ENCODE data around the gene TNFAIP2.

Gene TNFAIP2

DNA sequence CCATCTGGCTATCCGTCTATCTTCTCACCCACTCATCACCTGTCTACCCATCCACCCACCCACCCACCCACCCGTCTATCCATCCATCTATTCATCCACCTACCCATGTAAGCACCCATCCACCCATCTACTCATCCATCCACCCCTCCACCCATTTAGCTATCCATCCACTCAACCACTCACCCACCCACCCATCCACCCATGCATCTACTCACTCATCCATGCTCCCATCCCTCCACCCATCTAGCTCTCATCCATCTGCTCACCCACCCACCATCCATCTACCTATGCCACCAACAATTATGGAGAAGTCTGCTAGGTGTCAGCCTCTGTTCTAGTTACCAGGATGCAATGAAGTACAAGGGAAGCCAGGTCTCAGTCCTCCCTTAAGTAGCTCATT, 11.1 kb downstream of the TNFAIP2 start:
- no peak for DNase-seq (ENCODE audit: low read depth)

DNA sequence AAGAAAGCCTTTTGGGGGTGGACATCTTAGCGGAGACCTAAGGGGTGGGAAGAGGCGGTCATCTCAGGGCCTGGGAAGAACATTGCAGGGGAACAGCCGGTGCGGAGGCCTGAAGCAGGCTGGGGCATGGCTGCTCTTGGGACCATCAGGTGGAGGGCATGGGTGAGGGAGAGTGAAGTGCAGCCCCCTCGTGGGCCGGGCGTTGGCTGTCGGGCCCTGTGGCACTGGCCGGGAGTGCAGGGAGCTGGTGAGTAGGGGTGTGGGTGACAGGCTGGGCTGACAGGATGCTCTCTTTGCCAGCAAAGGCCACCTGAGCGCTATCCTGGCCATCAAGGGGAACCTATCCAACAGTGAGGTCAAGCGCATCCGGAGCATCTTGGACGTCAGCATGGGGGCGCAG, 11.7 kb downstream of the TNFAIP2 start:
- DNase-seq (ENCODE audit: low read depth): no peak

DNA sequence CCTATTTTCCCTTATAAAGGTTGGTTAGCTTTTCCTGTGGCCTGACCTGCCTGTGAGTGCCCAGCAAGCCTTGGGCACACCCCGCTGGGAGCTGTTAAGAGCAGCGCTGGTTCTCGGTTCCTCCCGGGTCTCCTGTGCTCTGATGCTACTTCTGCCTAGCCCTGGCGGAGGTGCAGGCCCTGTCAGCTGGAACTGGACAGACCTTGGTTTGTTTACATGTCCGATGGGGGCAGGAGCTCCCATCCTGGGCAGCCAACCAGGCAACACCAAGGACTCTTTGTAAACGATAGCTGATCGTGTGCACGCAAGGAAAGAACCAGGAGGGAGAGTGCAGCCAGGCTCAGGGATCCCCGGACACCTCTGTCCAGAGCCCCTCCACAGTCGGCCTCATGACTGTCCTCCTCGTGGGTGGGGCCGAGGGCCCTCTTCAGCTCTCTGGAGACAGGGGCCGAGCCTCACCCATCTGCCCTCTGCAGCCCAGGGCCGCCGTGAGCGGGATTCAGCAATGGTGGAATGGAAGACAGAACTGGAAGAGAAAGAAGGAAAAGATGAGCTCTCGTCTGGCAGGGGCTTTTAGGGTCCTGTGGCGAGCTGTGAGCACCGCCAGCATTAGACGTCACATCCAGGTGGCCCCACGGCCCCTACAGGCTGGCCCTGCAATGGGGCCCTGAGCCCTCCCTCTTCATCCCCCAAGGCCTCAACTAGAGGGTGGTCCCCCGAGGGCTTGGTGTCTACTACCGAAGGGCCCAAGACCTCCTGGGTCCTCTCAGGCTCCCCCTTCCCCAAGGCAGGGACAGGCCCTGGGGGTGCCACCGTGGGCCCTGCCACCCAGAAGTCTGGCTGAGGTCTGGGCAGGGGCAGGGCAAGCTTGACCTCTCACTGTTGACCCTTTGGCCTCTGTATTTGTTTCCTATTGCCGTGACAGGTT, 12.3 kb downstream of the TNFAIP2 start:
- DNase-seq (ENCODE audit: low read depth): no peak

DNA sequence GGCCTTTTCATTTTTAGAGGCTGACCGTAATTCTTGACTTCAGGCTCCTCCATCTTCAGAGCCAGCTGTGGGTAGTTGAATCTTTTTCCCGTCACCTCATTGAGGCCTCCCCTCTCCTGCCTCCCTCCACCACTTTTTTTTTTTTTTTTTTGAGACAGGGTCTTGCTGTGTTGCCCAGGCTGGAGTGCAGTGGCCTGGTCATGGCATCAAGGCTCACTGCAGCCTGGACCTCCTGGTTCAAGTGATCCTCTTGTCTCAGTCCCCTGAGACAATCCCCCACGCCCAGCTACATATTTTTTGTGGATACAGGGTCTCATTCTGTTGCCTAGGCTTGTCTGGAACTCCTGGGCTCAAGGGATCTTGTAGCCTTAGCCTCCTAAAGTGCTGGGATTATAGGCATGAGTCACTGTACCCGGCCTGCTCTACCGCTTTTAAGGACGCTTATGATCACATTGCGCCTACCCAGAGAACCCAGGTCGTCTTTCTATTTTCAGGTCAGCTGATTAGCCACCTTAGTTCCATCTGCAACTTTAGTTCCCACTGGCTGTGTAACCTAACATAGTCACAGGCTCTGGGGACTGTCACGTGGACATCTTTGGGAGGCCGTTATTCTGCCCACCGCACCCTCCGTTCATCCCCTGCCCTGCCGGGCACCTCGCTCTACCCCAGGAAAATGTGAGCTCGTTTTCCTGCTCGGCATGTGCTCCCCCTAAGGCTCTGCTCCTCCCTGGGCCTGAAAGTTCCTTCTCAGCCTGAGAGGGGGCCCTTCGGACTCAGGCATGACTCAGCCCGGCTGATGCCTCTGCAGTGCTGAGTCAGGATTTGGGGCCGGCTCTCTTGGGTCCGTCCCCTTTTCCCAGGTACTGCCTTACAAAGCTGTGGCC, 13.4 kb downstream of the TNFAIP2 start:
- no peak for DNase-seq (ENCODE audit: low read depth)

DNA sequence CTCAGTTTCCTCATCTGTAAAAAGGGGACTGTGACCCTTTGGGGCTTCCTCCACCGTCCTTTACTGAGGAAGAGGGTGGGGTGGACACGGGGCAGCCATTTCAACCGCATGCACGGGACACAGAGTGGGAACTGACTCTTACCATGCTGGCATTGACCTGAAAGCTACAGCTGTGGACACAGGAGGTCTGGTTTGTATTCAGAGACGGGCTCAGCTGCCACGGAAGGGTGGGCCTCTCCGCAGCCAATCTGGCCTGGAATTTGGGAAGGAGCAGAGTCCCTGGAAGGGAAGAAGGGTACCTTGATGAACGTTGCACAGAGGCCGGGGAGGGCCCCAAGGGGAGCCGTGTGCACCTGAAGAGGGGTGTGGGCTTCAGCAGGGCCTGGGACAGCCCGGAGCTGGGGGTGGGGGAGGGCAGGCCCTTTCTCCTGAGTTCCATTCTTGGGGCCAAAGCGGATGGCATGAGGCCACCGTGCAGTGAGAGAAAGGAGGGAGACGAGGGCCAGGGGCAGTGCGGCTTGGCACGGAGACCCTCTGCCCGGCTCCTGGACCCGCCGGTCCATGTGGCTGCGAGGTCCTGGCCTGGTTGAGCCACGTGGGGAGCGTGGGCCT, 14.5 kb downstream of the TNFAIP2 start:
- no peak for DNase-seq (ENCODE audit: low read depth)

DNA sequence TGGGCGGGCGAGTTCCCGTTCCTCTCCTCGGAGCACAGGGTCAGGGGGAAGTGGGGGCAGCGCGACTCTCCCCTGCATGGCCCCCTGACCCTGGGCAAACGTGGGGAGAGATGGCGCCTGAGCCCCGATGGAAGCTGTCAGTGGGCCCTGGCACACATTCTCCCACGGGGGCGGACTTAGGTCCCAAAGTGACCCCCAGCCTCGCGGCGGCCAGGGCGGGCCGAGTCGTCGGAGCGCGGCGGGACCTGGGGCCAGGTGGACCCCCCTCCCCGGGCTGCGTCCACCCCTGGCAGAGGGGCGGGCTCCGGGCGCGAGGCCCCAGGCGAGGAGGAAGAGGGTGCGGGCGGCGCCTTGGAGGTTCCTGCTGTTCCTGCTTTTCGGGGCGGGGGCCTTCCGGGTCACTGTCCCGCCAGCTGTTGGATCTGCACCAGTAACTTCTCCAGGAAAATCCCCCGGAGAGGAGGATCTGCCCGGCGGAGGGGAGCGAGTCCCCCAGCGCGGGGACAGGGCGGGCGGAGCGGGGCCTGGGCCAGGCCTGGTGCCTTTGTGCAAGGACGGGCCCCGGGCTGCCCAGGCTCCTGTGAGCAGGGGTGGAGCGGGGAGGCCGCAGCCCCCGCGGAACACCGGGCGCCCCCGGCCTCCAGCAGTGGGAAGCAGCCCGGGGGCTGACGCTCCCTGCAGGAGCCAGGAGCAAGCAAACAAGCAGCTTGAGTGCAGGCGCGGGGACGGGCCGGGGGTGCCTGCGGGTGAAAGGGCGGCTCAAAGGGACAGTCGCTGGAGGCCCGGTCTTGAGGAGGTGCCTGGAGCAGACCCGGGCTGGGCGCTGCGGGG, 15.3 kb downstream of the TNFAIP2 start:
- no peak for DNase-seq (ENCODE audit: low read depth)

DNA sequence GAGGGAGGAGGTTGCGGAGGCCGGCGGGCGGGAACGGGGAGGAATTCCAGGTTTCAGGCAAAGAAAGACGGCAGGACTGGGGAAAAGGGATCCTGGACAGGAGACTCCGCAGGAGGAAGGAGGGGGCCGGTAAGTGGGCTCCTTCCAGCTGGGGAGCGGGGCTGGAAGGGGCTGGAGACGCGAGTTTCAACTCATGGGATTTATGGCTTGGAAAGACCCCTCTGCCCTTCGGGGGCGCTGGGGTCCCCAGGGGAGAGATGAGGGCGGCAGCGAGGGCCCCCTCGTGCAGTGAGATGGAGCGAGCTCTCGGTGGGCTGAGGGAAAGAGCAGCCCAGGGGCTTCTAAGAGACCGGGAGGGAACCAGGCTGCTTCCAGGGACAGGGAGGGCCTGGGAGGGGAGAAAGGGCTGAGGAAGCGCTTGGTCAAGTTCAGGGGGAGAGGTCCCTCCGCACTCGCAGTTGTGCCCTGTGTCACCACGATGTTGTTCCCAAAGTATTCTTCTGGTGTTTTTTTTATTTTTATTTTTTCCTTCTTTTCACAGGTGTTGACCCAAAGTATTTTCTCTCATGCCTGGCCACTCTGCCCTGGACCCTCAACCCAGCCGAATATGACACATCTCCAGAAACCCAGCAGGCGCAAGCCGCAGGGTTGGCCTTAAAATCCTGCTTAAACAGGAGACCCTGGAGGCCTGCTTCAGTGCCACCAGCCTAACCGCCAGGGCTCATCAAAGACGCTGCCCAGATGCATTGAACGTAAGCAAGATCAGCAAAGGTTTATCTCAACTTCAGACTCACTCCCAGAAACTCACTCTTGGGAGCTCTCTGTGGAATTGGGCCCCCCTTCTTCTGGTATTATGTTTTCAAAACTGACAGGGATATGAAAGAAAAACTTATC, 16.1 kb downstream of the TNFAIP2 start:
- DNase-seq (ENCODE audit: low read depth): no peak

DNA sequence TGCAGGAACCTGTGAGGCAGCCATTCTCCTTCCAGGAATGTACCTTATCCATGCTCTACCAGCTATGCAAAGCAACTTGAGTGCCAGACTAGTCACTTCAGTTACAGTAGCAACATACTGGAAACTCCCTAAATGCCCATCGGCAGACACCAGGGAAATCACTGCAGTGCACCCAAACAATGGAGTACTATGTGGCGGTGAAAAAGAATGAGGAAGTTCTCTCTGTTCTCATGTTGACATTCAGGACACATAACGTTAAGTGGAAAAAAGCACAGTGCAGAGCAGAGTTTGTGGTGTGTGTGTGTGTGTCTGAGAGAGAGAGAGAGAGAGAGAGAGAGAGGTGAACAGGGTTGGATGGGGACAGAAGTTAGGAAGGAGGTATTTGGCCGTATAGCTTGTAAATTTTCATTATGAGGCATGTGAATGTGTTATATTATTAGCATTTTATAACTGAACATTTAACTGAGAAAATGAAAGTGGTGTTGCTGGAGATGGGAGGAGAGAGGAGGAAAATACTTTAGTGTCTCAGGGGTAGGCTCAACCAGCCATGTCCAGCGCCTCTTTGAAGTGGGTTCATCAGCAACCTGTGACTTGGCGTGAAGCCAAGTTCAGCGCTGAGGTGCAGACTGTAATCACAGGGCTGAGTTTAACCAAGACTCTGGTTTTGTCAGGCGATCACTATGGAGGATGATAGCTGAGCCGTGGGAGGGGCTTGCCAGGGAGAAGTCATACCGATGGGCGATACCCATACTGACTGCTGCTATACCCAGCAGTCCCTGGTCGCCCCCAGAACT, 17.3 kb downstream of the TNFAIP2 start:
- no peak for DNase-seq (ENCODE audit: low read depth)

DNA sequence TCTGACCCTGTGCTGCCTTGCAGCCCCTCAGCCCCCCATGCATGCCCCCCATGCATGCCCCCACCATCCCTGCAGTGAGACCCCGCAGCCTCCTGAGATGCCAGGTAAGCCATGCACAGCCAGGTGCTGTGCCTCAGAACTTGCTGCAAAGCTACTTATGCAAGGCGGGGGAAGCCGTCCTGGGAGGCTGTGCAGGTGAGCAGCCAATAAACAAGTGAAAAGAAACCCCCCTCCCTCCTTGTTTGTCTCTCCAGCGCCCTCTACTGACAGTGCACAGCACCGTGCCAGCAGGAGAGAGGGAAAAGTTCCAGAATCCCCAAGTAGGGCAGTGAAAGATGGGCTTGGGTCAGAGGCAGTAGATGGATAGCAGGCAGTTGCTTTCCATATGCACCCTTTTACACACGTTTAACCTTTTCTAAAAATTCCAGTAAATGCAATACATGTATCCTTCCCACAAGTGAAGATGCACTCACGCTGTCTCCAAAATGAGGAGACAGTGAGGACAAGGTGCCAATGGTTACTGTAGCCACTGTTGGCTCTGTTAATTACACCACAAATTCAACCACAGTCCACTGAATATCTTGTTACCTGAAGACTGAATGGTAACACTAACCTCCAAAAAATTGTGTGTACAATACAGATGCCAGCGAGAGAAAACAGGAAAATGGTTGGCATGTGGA, 18.0 kb downstream of the TNFAIP2 start:
- no peak for DNase-seq (ENCODE audit: low read depth)

DNA sequence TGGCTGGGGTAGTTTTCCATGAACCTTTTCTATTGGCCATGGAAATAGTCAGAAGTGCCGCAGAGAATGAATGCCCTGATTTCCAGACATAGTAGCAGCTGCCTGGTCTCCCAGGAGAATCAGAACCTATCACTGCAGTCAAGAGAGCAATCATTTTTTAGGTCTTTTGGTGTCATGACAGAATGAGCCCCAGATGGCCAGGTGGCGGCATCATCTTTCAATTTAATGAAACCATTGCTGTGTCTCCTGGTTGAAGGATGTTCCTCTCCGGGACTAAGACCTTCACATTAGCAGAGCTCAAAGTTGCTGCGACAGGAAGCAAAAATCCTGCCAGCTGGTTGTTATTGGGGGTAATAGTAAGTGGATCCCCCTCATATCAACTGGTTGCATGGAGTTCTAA, 18.8 kb downstream of the TNFAIP2 start:
- DNase-seq (ENCODE audit: low read depth): no peak

DNA sequence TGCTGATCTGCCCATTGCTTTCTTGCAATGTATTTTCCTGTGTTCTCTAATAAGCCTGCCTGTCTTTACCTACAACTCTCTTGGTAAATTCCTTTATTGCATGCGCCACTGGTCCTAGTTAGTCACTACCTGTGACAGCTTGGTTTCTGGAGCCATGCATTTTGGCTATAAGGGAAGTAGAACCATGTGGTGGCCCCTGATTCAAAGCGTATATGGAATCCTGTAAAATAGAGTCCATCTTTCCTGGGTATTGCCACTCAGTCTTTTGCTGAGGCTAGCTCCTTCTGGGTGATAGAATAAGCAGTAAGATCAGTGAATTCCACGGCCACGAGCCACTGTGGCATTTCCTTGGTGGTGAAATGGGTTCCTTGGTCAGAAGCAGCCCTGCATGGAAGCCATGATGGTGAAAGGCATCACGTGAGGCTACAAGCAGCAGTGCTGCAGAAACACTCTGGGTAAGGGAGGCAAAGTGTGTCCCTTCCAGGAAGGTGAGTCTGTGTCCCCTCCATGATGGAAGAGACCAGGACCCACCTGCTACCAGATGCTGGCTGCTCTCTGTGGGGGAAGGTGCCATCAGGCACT, 19.6 kb downstream of the TNFAIP2 start:
- DNase-seq (ENCODE audit: low read depth): no peak

DNA sequence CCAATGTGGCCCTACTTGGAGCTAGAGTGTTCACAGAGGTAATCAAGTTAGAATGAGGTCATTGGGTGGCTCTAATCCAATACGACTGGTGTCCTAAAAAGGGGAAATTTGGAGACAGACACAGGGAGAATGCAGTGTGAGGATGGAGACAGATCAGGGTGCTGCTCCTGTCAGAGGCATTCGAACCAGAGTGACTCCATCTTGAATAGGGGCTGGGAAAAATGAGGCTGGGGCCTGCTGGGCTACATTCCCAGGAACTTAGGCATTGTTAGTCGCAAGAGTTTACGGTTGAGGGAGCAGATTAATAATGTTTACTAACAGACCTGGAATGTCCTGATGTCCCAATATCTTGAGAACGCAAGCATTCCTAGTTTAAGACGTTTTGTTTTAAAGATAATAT, 20.2 kb downstream of the TNFAIP2 start:
- no peak for DNase-seq (ENCODE audit: low read depth)

DNA sequence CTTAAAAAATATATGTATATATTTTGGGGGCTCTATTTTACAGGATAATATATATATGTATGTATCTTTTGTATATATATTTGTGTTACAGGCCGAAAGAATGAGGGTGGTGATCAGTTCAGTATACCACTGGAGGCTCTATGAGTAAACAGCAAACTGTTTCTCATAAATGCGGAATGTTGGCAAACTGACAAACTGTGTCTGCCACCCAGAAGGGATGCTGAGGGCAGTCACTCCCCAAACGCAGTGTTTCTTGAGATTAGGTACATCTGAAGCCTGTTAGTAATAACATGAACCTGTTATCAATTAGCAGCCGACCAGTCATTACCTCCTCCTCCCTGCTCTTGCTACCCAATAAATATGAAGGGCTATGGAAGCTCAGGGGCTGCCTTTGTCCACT, 20.8 kb downstream of the TNFAIP2 start:
- no peak for DNase-seq (ENCODE audit: low read depth)

DNA sequence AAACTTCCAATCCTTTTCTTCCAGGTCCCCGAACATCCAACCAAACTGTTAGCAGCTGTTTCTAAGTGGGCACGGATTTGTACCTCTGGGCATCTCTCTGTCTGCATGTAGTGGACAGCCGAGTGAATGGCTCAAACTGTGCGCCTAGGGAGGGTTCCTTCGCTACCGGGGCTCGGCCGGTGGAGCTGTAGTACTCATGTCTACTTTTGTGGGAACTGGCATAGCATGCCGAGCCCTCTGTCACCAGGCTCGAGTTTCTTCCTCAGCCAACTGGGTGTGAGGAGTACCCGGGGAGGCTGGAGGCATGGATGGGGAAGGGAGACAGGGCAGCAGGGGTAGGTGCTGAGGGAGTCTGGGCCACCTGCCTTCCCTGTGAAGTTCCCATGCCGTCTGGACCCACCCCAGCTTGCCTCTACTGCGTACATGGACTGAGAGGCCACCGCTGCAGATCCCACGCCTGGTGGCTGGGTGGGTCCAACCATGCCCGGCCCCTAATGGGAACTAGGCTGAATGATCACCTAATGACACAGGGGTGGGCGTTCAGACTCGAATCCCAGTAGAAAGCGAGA, 23.0 kb downstream of the TNFAIP2 start:
- DNase-seq (ENCODE audit: low read depth): no peak

DNA sequence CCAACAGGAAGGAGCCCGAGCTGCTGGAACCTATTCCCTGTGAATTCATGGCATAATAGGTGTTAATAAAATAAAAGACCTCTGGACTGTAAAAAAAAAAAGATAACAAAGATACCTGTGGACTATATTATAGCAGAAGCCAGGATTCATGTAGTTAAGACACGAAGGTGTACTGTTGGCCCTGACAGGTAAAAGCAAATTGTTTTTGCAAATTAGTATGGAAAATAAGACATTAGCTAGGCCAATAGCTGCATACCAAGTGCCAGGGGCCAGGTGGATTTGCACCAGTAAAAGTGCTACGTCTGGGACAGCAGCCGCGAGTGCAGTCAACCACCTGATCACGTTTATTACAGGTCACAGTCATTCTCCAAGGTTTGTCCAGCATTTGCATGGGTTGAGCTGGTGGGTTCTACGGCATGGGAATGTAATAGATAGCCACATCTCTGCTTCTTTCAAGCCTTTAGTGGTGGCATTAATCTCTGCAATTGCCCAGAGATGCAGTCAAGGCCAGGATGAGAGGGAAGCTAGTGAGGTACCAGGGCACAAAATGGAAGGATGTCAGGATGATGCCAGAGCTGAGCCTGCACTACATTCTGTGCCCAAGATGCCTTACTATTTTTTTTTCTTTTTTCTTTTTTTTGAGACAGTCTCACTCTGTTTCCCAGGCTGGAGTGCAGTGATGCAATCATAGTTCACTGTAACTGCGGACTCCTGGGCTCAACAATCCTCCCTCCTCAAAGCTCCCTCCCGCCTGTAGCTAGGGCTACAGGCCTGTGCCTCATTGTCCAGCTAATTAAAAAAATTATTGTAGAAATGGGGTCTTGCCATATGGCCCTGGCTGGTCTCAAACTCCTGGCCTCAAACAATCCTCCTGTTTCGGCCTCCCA, 26.3 kb downstream of the TNFAIP2 start:
- DNase-seq (ENCODE audit: low read depth): no peak

DNA sequence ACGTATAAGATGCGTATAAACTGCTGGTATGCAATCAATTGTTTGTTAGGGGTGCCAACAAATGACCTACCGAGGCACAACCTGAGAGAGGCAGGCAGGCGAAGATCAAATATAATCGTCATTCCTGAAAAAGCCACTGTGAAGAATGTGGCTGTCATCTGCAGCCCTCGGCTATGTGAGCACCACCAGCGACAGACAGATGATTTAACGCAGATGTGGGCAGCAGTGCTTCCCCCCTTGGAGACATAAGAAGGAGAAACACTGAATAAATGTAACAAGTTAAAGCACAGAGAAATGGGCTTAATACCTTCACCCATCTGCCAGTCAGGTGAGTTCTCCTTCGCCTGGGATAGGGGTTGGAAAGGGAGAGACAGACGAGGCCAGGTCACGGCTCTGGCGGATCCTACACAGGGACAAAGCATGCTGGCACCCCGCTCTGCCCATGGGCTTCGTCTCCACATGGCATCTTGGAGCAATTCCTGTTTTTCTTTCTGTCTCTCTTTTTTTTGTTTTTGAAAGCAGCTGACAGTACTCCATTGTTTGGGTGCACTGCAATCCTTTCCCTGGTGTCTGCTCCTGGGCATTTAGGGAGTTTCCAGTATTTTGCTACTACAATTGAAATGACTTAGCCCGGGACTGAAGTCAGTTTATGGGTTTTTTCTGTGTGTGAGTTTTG, 28.1 kb downstream of the TNFAIP2 start:
- no peak for DNase-seq (ENCODE audit: low read depth)

DNA sequence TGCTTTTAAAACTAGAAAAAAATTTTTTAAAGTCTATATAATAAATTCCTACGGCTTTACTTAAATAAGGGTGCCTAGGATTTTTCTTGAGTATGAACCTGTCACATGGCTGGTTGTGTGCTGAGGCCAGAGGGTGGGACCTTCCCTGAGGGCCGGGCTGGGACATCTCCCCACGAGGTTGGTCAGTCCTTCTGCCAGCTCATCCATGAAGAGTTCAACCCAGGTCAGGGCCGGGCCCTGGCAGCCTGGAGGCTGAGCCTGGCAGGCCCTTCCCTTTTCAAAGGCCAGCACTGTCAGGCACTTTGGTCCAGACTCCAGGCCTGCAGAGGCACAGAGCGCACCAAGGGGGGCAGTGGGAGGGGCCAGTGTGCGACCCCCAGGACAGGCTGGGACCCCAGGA, 31.7 kb downstream of the TNFAIP2 start:
- DNase-seq (ENCODE audit: low read depth): no peak

All from non-pigmented ciliary epithelial cell (primary cell).